Endodermal cell (in vitro differentiated cells): ENCODE measurements around the gene NSG2. TPM values are rescaled to one million over a fixed set of nuclear protein-coding genes. Genes with fewer than 3 reads are reported as not detected.

Source experiments
- DNase-seq: peaks from one replicate; pipeline ENCODE4 v3.0.0-alpha.2; 2017
- H3K27ac ChIP-seq: 2 replicates; pipeline ENCODE4 v1.5.1; 2013; ENCODE audit warnings: mild to moderate bottlenecking, low read depth, low read length, moderate library complexity
- H3K27me3 ChIP-seq: 2 replicates; pipeline ENCODE4 v1.6.1; 2013; ENCODE audit warnings: mild to moderate bottlenecking, low read length, moderate library complexity; ENCODE audit not compliant: insufficient read depth, control insufficient read depth, poor library complexity, severe bottlenecking
- H3K36me3 ChIP-seq: 2 replicates; pipeline ENCODE4 v1.7.0; 2013; ENCODE audit warnings: mild to moderate bottlenecking, low read length, moderate library complexity; ENCODE audit not compliant: control insufficient read depth, insufficient read depth
- H3K4me1 ChIP-seq: one replicate; pipeline ENCODE4 v1.7.0; 2013; ENCODE audit warnings: low read length; ENCODE audit not compliant: control insufficient read depth, insufficient read depth
- H3K4me3 ChIP-seq: 2 replicates; pipeline ENCODE4 v1.5.1; 2013; ENCODE audit warnings: mild to moderate bottlenecking, low read length, moderate library complexity
- H3K9ac ChIP-seq: 2 replicates; pipeline ENCODE4 v1.6.1; 2013; ENCODE audit warnings: mild to moderate bottlenecking, low read length, moderate library complexity; ENCODE audit not compliant: poor library complexity, severe bottlenecking; ENCODE audit errors: extremely low read depth
- H3K9me3 ChIP-seq: 2 replicates; pipeline ENCODE4 v1.6.1; 2013; ENCODE audit warnings: mild to moderate bottlenecking, low read length, moderate library complexity; ENCODE audit not compliant: control insufficient read depth
- H3K27ac Mint-ChIP-seq: 2 replicates; pipeline ENCODE4 v1.8.0; 2020; ENCODE audit warnings: mixed read lengths
- H3K27me3 Mint-ChIP-seq: 2 replicates; pipeline ENCODE4 v1.8.0; 2021; ENCODE audit warnings: mild to moderate bottlenecking, mixed read lengths; ENCODE audit not compliant: insufficient read depth
- H3K36me3 Mint-ChIP-seq: 2 replicates; pipeline ENCODE4 v1.8.0; 2020; ENCODE audit warnings: low read depth, mixed read lengths
- H3K4me1 Mint-ChIP-seq: 2 replicates; pipeline ENCODE4 v1.8.0; 2020; ENCODE audit warnings: mixed read lengths
- H3K4me3 Mint-ChIP-seq: 2 replicates; pipeline ENCODE4 v1.8.0; 2020; ENCODE audit warnings: mild to moderate bottlenecking, moderate library complexity, mixed read lengths
- H3K9me3 Mint-ChIP-seq: 2 replicates; pipeline ENCODE4 v1.8.0; 2020; ENCODE audit warnings: mild to moderate bottlenecking, mixed read lengths
- CTCF ChIP-seq: fragments of 200-600 bp; sonication (generic); conservative IDR thresholded peaks from 2 replicates; pipeline ENCODE4 v1.5.0; 2021; ENCODE audit warnings: antibody characterized with exemption, mild to moderate bottlenecking
- WGBS, 2 experiments: methylation state at CpG; one replicate each; pipeline versions ENCODE4 v1.1.5 to v1.1.7; 2013; ENCODE audit warnings: missing lambda C conversion rate in 2 of 2, mixed read lengths in 1 of 2; ENCODE audit not compliant: insufficient coverage in 1 of 2, insufficient read length in 1 of 2; 5-methylcytosine and 5-hydroxymethylcytosine counted together
- total RNA-seq, 2 donors: library from RNA; stranded (reverse); fragmentation: NEBNext Ultra II Directional in 1 of 2; extraction: Animal tissue kit (Norgen Biotek cat#: 25700) in 1 of 2; gene quantifications; 2 replicates in 1 of 2; 3 replicates in 1 of 2; pipeline ENCODE4 v1.2.1, GENCODE V29; 2021

The NSG2 gene
- total RNA-seq, 2 donors from 2014 or later = not detected

- H3K9ac ChIP-seq = no peak overlapping the region
- Mint-ChIP-seq H3K27me3 (peaks cover 2% of the 10 kb centered on the region), H3K4me3 (no peak overlapping the region), H3K36me3 (no peaks in the 10 kb centered on the region), H3K27ac (no peak overlapping the region), H3K9me3 (no peaks in the 10 kb centered on the region), H3K4me1 (peaks cover 3% of the 10 kb centered on the region)
- no peaks in the 10 kb centered on the region for H3K9me3 ChIP-seq
- no peak for DNase-seq
- no peak overlapping the region for H3K4me3 ChIP-seq
- WGBS, 2 experiments = 93% methylated on average over 7 of the region's 7 CpGs
- no peaks in the 10 kb centered on the region for H3K4me1 ChIP-seq
- no peaks in the 10 kb centered on the region for H3K36me3 ChIP-seq
- no peaks in the 10 kb centered on the region for H3K27me3 ChIP-seq
- H3K27ac ChIP-seq = no peak overlapping the region
- no peak for TF ChIP-seq CTCF
Measured at GRCh38 chr5:174074369-174074768, 28.9 kb downstream of the NSG2 start.

- H3K27ac Mint-ChIP-seq = no peak overlapping the region
- no peaks in the 10 kb centered on the region for H3K36me3 Mint-ChIP-seq
- 83% methylated on average over 3 of the region's 3 CpGs; no CpG with 5 or more reads in 1 of the 2 experiments for WGBS, 2 experiments
- Histone ChIP-seq H3K27ac (no peak overlapping the region), H3K4me3 (no peak overlapping the region), H3K27me3 (no peaks in the 10 kb centered on the region), H3K36me3 (no peaks in the 10 kb centered on the region), H3K9me3 (no peaks in the 10 kb centered on the region), H3K9ac (no peak overlapping the region), H3K4me1 (no peaks in the 10 kb centered on the region)
- no peaks in the 10 kb centered on the region for H3K9me3 Mint-ChIP-seq
- H3K4me1 Mint-ChIP-seq = no peaks in the 10 kb centered on the region
- TF ChIP-seq CTCF = no peak
- no peak overlapping the region for H3K4me3 Mint-ChIP-seq
- DNase-seq = no peak
- H3K27me3 Mint-ChIP-seq = peaks cover 3% of the 10 kb centered on the region
Measured at GRCh38 chr5:174078416-174078815, 32.9 kb downstream of the NSG2 start.

- H3K4me1 Mint-ChIP-seq = no peaks in the 10 kb centered on the region
- no peak for TF ChIP-seq CTCF
- H3K4me1 ChIP-seq = no peaks in the 10 kb centered on the region
- H3K27ac ChIP-seq = no peak overlapping the region
- H3K27ac Mint-ChIP-seq = no peak overlapping the region
- no peak overlapping the region for H3K9ac ChIP-seq
- H3K9me3 Mint-ChIP-seq = no peaks in the 10 kb centered on the region
- no peaks in the 10 kb centered on the region for H3K36me3 Mint-ChIP-seq
- no peak overlapping the region for H3K4me3 ChIP-seq
- no peak for DNase-seq
- H3K9me3 ChIP-seq = no peaks in the 10 kb centered on the region
- WGBS, 2 experiments = 92% methylated on average over 2 of the region's 2 CpGs; no CpG with 5 or more reads in 1 of the 2 experiments
- H3K27me3 Mint-ChIP-seq = peaks cover 3% of the 10 kb centered on the region
- H3K27me3 ChIP-seq = no peaks in the 10 kb centered on the region
- H3K36me3 ChIP-seq = no peaks in the 10 kb centered on the region
- H3K4me3 Mint-ChIP-seq = no peak overlapping the region
Measured at GRCh38 chr5:174082286-174082685, 36.8 kb downstream of the NSG2 start.
